ENCODE measurements around the gene ZNF619.
"Not testable (repeated sequence)": the region's sequence is repeated elsewhere in the genome, so short reads cannot be mapped to it uniquely, and the experiment has no call there.

The ZNF619 gene

DNA sequence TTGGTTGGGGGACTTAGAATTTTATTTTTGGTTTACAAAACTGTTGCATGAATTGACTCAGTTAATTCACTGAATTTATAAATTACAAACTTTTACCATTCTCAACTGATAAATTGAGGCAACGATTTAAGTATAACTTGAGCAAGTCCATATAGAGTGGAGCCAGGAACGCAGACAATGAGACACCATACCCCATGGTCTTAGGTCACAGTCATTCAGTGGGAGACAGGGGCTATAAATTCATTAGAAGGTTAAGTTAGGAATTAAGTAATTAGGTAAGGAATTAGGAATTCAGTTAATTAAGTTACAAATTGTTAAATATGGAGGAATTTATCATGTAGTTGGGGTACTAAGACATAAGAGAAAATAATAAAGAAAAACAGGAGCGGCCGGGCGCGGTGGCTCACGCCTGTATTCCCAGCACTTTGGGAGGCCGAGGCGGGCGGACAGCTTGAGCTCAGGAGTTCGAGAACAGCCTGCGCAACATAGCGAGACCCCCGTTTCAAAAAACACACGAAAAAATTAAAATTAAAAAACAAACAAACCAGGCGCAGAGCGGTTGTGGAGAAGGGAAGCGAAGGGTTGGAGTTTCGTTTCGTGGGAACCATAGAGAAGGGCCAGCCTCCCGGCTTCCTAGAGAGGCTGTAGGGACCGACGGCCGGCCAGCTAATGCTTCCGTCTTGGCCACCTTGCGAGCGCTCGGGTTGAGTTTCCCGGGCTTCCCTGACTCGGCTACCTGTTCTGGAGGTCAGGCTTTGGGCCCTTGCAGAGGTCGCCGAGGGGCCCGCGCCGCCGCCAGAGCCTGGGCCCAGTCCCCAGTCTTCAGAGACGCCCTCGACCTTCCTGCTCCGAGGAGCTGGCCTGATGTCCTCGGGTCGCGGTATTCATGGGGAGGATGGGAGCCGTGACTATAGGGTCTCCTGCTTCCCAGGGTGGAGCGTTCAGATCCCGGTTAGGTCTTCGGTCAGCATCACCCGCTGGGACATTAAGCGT, at the start of gene ZNF619:
TSS of gene ZNF619 (plus strand) at position 645 of the 993 bp plus-strand sequence. CDS start 858 bp downstream, outside the sequence.
- DNase-seq (ENCODE audit: extremely low read depth in 1 of 2, low read depth in 1 of 2) = peak in 1 of 2 donors; percentile 25

DNA sequence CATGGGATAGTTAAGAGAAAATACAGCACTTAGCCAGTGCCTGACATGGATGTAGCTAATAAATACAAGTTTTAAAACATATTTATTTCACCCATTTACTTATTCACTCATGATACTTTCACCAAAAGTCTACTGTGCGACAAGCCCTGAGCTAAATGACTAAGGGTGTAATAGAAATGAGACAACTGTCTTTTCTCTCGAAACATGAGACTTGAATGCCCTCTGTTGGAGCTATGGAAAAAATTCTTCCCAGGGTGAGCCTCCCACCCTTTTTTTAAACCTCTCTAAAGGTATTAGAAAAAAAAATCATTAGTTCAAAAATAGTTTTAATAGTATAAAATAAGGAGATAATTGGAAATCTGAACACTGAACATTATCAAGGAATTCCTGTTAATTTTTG, 44.1 kb upstream of the ZNF619 start:
- no peak for DNase-seq (ENCODE audit: extremely low read depth in 1 of 2, low read depth in 1 of 2)

DNA sequence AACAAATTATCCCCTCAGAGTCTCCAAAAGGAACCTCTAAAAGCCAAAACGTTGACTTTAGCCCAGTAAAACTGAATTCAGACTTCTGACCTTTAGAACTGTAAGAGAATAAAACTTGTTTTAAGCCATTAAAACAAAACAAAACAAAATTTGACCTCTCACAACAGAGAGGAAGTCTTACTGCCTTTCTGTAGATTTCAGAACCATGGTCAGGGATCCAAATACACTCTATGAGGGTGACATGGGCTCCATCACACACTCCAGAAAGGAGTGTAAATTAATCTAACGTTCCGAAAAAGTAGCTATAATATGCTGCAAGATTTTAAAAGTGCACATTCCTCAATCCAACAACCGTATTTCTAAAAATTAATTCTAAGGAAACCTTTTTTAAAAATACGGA, 39.0 kb upstream of the ZNF619 start:
- no peak for DNase-seq (ENCODE audit: extremely low read depth in 1 of 2, low read depth in 1 of 2)

DNA sequence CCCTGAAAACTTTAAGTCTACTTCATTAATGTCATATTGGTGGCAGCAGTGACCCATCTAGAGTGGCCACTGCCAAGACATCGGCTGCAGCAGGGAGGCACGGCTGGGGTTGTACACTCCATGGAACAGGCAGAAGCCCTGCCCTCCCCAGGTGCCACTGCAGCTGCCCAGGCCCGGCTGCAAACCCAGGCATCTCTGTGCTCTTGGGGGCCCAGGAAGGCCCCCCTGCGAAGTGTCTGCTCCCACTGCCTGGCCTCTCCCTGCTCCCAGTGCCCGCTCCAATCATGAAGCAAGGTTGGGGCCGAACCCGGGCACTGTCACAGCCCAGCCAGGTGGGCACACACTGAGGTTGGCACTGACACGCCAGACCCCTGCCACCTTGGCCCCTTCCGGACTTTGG, 31.9 kb upstream of the ZNF619 start:
- DNase-seq (ENCODE audit: extremely low read depth in 1 of 2, low read depth in 1 of 2) = no peak

DNA sequence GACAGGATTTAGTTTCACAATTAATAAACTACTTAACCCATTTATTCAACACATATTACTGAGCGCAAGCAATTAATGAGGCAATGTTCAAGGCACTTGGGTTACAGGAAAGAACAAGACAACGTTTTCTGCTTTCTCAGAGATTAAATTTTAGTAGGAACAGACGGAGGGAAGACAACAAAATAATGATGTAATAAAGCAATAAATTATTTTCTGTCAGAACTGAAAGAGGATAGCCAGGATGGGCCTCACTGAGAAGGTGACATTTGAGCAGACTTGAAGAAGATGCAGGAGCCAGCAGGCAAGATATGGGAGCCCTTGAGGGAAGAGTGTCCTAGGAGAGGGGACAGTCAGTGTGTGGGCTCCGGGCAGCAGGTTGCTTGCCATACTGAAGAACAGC, 31.0 kb upstream of the ZNF619 start:
- DNase-seq (ENCODE audit: extremely low read depth in 1 of 2, low read depth in 1 of 2) = no peak

DNA sequence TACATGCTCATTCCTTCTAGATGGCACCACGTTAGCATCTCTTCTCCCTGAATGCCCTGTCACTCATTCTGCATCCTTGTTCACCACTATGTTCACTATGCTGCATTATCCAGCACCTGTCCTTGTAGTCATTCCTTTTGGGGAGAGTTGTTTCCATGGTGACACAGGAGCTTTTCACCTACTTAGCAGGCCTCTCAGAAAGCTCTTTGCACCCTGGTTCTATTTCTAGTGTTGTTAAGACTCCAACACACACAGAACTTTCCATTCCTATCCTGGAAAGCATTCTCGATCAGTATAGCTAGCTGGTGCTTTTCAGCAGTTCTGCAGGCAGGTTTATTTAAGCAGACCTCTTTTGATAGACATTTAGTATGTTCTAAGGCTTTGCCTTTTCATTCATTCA, 26.5 kb upstream of the ZNF619 start:
- DNase-seq (ENCODE audit: extremely low read depth in 1 of 2, low read depth in 1 of 2) = no peak

DNA sequence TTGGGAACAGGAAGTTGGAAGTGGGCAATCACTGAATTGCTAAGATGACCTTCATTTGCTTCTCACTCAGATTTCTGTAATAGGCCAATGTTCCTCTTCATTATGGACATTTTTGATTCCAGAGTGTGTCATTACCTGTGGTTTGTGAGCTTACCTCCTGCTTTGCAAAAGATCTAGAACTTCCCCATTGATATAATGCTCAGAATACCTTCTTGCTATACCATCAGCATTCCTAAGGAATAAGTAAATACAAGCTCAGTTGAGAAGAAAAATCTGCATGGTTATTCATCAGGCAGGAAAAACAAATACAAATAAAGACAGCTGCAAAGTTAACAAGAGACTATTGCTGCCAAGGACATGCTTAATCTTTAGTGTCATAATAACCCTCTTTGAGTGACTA, 25.4 kb upstream of the ZNF619 start:
- DNase-seq (ENCODE audit: extremely low read depth in 1 of 2, low read depth in 1 of 2) = no peak

DNA sequence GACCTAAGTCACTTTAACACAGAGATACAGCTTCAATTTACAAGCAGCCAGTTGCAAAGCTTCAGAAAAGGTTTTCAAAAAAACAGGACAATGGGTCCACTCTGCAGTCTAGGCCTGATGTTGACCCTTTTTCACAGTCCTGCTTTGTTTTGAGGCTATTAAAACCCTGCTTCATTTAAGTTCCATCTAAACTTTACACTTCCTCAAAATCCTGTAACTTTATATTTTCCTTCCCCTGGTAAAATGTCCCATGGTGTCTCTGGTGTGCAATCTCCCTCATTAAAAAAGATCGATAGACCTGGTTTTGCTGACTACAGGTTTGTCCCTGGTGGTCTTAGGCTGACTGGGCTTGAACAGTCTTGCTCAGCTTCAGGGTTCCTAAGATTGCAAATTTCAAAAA, 24.9 kb upstream of the ZNF619 start:
- no peak for DNase-seq (ENCODE audit: extremely low read depth in 1 of 2, low read depth in 1 of 2)

DNA sequence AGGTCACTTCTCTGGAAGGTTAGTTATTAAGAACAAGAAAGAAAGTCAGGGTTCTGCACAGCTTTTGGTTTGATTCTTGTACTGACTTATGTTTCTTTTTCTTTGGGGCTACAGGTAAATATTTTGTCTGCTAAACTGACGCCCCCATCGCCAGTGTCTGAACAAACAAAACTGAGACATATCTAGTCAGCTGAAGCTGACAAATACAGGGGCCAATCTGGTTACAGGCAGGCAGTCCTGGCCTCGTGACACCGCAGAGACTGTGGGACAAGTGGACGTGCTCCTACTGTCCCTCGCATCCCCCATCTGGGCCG, 24.4 kb upstream of the ZNF619 start:
- no peak for DNase-seq (ENCODE audit: extremely low read depth in 1 of 2, low read depth in 1 of 2)

DNA sequence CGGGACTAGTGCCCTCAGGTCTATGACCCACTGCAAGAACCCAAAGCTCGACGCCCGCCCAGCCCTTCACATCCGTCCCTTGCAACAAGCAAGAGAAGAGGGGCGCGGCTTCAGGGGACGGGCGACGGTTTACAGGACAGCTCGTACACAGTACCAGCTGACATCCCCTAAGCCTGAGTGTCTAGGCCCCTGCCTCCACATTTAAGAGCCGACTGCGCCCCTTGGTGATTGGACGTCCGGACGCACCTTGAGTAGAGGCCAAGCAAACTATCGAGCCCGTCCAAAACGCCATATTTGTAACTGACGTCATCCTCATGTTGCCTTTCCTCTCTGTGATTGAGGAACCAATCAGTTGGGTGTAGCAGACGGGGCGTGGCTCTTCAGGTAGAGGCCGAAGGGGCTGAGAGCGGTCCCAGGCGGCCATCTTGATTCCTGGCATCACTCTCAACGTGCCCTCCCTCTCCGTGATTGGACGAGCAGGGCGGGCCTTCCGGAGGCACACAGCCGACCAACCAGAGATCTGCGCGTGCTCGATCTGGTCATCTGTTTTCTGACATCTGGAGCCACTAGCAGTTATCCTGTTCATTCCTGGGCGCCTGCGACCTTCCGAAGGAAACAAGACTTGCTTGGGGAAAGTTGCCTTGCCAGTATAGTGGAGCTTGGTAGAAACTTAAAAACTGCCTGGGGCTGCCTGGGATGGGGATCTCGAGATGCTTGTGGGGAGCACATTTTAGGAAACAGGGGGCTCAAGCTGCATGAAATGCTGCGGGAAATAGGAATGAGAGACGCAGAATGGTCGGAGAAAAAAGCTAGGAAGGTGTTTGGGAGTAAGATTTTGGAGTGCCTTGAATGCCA, 23.8 kb upstream of the ZNF619 start:
- DNase-seq (ENCODE audit: extremely low read depth in 1 of 2, low read depth in 1 of 2) = peak; percentile 90 to 92

DNA sequence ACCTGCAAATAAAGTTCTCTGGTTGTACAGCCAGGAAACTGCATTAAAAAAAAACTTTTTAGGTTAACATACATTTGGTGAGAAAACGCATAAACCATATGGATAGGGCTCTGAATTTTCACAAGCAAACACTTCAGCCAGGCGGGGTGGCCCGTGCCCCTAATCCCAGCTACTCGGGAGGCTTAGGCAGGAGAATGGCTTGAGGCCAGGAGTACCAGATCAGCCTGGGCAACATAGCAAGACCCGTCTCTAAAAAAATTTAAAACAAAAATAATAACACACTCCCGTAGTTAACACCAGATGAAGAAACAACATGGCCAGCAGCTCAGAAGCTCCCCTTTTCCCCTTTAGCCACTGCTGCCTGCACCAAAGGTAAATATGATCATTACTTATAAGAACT, 23.0 kb upstream of the ZNF619 start:
- DNase-seq (ENCODE audit: extremely low read depth in 1 of 2, low read depth in 1 of 2) = no peak

DNA sequence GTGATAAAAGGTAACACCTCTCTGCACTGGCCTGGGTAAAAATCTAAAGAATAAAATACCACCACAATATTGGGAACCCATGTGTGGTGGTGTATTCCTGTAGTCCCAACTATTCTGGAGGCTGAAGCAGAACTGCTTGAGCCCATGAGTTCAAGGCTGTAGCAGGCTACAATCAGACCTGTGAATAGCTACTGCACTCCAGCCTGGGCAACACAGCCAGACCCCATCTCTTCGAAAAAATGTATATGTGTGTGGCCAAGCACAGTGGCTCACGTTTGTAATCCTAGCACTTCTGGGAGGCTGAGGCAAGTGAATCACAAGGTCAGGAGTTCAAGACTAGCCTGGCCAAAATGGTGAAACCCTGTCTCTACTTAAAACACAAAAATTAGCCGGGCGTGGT, 21.6 kb upstream of the ZNF619 start:
- no peak for DNase-seq (ENCODE audit: extremely low read depth in 1 of 2, low read depth in 1 of 2)

DNA sequence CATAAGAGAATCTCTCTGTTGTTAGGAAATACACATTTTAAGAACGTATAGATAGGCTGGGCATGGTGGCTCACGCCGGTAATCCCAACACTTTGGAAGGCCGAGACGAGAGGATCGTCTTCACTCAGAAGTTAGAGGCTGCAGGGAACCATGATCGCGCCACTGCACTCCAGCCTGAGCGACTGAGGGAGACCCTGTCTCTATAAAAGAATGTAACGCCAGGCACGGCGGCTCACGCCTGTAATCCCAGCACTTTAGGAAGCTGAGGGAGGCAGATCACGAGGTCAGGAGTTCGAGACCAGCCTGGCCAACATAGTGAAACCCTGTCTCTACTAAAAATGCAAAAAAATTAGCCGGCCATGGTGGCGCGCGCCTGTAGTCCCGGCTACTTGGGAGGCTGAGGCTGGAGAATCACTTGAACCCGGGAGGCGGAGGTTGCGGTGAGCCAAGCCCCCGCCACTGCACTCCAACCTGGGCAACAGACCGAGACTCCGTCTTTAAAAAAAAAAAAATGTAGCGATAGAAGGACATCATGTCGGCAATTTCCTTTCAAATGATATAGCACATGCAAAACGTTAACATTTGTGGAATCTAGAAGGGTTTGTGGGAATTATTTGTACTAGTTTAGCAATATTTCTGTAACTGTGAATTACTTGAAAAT, 20.5 kb upstream of the ZNF619 start:
- no peak for DNase-seq (ENCODE audit: extremely low read depth in 1 of 2, low read depth in 1 of 2)

DNA sequence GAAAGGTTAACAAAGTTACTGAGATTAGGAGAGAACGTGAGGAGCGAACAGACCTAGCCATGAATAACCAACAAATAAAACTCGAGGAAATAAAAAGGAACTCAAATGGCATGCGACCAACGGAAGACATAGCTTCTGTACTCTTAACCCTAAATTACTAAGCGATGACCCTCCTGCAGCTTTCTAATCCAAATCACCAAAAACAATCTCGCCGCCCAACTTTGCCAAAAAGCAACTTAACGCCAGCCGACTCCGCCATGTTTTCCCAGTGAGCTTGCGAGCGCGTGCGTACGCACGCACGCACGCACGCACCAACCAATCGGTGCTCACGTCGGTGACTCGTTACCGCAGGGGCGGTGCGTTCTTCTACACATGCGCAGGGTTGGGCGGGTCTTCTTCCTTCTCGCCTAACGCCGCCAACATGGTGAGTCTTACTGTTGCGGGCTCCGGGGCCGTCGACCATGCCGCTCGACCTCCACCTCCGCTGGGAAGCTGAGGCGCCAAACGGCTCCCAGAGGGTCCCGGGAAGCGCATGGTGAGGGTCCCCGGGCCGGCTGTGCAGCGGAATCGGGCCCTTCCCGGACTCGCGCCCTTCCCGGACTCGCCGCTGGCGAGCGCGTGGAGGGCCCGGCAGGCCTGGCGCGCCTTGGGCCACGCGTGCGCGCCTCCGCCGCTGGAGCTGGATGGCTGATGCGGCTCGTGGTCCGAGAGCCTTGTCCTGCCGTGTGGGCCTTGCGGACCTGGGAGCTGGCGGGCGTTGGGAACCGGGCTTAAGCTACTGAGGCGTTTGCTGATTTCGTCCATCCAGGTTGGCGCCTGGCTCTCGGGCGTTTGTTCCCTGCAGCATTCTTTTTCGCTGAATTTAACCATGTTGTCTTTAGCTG, 19.7 kb upstream of the ZNF619 start, which contains the start of gene RPL14:
TSS of gene RPL14 (plus strand) at position 400 of the 884 bp plus-strand sequence. CDS start at position 533, 133 bp downstream.
- peak; percentile 81 to 89 for DNase-seq (ENCODE audit: extremely low read depth in 1 of 2, low read depth in 1 of 2)

DNA sequence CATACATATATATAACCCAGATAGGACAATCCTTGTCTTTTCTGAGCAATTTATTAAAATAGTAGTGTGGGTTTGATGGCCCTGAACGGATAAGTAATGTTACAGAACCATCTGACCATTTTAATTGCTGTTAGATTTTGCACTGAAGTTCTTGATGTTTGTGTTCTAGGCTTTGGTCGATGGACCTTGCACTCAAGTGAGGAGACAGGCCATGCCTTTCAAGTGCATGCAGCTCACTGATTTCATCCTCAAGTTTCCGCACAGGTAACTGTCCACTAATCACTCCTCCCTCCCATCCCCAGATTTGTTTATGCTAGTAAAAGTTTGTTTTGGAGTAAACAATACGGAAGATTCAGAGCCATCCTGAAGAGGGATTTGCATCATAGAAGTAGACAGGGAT, 18.4 kb upstream of the ZNF619 start:
- DNase-seq (ENCODE audit: extremely low read depth in 1 of 2, low read depth in 1 of 2) = no peak

DNA sequence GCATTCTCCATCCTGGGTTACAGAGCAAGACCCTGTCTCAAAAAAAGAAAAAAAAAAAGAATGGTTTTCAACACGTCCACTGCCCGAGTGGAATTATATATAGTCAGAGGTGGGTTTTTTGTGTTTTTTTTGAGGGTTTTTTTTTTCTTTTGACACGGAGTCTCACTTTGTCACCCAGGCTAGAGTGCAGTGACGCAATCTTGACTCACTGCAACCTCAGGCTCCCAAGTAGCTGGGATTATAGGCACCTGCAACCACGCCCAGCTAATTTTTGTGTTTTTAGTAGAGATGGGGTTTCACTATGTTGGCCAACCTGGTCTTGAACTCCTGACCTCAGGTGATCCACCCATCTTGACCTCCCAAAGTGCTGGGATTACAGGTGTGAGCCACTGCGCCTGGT, 16.4 kb upstream of the ZNF619 start:
- DNase-seq (ENCODE audit: extremely low read depth in 1 of 2, low read depth in 1 of 2) = not testable (repeated sequence)

DNA sequence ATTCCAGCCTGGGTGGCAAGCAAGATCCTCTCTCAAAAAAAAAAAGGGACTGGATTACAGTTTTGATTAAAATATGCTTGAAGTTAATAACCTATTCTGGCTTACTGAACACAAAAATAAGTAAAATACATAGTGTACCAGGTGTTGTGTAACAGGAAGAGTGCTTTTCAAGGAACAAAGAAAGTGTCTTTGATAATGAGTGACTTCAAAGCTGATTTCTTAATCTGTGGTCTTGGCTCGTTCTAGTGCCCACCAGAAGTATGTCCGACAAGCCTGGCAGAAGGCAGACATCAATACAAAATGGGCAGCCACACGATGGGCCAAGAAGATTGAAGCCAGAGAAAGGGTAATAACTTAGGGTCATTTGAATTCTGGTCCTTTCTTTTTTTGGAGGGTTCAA, 15.8 kb upstream of the ZNF619 start:
- DNase-seq (ENCODE audit: extremely low read depth in 1 of 2, low read depth in 1 of 2) = no peak

DNA sequence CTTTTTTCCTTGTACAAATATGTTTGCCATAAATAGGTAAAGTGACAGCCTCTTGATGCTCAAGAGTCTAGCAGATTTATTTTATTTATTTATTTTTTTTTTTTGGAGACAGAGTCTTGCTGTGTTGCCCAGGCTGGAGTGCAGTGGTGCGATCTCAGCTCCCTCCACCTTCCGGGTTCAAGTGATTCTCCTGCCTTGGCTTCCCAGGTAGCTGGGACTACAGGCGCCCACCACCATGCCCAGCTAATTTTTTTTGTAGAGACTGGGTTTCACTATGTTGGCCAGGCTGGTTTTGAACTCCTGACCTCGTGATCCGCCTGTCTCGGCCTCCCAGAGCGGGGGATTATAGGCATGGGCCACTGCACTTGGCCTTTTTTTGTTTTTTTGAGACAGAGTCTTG, 14.1 kb upstream of the ZNF619 start:
- not testable (repeated sequence) for DNase-seq (ENCODE audit: extremely low read depth in 1 of 2, low read depth in 1 of 2)

DNA sequence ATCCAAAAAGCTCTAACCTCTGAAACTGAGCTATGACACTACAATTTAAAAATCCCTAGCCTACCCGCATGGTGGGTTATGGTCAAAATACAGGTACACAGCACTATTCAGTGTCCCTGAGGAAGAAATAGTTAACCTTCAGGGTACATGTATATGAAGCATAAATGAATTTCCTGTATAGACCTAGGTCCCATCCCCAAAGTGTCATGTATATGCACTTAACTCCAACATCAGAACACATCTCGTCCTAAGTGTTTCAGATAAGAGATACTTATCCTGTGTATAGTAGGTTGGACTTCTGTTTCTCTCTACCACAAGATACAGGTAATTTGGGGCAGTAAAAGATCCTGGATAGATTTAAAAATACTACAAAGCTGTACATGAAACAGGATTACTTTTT, 13.3 kb upstream of the ZNF619 start:
- DNase-seq (ENCODE audit: extremely low read depth in 1 of 2, low read depth in 1 of 2) = no peak
